Activated CD8-positive, alpha-beta memory T cell treated with anti-CD3 and anti-CD28 coated beads for 36 hours (primary cell): ENCODE results near the gene PHF21B. TPM values are rescaled to one million over a fixed set of nuclear protein-coding genes. Genes with fewer than 3 reads are reported as not detected.

Source experiments
- CTCF ChIA-PET: fragments of 350-600 bp; sonication (Branson Sonifier 250); formaldehyde crosslinking; loops from one replicate; lab custom pipeline; 2021; ENCODE audit warnings: antibody characterized with exemption; lab: Charles Lee
- POLR2A ChIA-PET: fragments of 350-600 bp; sonication (Branson Sonifier 250); formaldehyde crosslinking; loops from one replicate; lab custom pipeline; 2021; ENCODE audit warnings: antibody characterized with exemption; lab: Charles Lee
- total RNA-seq, 2 experiments: library from RNA; stranded (reverse); gene quantifications; one replicate each; pipeline ENCODE4 v1.2.3, GENCODE V29; 2021

The PHF21B gene
- total RNA-seq, 2 experiments from 2014 or later = 0.53 TPM; not detected in 1

DNA sequence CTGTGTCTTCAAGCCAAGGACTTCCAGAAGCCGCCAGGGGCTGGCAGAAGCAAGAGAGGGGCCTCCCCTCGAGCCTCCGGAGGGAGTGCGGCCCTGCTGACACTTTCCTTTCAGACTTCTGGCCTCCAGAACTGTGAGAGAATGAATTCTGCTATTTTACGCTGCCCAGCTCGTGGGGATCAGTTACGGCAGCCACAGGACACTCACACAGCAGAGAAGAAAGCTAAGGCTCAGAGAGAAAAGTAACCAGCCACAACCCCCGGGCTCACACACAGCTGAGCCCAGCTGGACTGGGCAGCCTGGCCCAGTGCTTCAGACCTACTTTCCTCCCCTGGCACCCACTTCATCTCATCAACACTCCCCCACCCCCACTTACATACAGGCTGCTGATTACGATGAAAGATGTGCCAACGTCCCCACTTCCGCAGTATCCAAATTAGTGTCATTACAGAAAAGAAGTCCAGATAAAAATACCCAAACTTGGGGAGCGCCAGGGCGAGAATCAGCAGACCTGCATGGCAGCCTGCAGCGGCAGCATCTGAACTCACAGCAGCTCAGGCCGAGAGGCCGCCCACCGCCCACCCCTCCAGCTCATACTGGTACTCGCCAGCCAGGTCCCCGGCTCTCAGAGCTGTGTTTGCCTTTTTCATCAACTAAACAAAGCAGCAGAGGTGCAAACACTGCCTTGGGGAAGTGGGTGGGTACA lies 15.3 kb downstream of the PHF21B start:
- POLR2A ChIA-PET = no interaction called here
- CTCF ChIA-PET = no interaction called here

DNA sequence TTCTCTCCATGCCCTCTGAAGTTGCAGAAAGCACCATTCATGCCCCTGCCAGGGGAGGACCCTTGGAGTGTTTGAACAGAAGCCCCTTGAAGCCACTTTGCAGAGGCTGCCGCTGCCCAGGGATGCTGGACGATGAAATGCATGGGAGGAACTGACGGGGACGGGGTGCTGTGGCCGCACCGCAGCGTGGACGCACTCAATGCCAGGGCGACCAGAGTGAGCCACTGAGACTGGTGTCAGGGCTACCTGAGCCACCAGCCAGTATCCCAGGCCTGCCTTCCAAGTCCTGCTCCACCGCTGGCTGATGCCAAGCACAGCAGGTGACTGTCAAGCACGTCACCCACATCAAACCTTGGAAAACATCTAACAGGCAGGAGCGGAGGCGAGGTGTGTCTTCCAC lies 17.6 kb downstream of the PHF21B start:
- CTCF ChIA-PET = no interaction called here
- POLR2A ChIA-PET = no interaction called here

DNA sequence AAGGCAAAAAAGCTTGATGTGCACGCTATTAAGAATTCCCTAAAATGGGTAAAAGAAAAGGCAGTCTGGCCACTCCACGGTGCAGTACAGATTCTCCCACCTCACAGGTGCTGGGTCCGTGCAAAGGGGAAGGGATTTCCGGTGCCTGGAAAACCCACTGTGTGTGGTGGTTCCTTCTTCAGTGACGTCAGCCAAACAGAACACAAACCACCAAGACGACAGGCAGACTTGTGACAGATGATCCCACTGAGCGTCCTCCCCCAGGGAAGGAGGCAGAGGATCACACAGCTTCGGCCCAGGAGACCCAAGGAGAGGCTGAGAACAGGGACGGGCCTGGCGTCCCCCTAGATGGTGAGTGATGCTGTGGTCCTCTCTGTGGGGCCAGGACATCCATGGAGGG lies 18.6 kb downstream of the PHF21B start:
- ChIA-PET POLR2A (no interaction called here), CTCF (no interaction called here)

GRCh38 chr22:44990810-44991209 lies 19.0 kb downstream of the PHF21B start:
- ChIA-PET POLR2A (no interaction called here), CTCF (no interaction called here)

DNA sequence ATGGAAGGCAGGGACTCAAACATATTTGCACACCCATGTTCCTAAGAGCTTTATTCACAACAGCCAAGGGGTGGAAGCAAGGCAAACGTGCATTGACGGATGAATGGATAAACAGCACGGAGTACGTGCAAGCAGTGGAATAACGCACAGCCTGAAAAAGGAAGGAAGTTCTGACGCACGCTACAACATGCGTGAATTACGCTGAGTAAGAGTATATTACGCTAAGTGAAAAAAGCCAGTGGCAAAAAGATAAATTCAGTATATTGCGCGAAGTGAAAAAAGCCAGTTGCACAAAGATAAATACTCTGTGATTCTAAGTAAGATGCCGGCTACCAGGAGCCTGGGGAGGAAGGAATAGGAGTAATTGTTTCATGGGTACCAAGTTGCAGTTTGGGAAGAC lies 19.5 kb downstream of the PHF21B start:
- ChIA-PET POLR2A (no interaction called here), CTCF (no interaction called here)

DNA sequence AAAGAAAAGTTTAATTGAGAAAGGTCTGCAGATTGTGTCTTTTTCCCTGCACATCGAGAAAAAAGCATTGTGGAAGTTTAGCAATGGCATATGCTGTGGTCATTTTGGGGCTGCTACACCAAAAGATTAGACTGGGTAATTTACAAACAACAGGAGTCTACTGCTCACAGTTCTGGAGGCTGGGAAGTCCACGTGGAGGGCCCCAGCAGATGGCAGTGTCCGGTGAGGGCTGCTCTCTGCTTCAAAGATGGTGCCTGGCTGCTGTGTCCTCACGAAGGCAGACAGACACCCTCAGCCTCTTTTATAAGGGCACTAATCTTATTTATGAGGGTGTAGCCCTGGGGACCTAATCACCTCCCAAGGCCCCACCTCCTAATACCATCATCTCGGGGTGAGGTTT lies 21.1 kb downstream of the PHF21B start:
- POLR2A ChIA-PET = no interaction called here
- CTCF ChIA-PET = no interaction called here

DNA sequence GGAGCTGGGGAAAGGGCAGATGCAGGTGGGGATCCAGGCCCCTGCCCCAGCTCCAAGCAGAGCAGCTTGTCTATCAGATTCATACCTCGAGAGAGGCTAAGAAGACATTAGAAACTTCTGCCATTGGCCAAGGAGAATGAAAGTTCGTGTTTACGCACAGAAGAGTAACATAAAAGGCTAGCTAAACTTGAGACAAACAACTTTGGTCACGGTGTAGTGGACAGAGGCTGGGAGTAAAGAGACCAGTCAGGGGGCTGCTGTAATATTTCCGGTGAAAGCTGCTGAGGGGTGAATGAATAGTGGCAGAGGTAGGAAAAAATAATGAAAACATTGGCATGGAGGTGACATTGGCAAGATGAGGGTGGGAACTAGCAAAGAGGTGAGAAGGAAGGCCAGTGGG lies 22.9 kb downstream of the PHF21B start:
- CTCF ChIA-PET = interaction anchor here (0.6 kb wide), 1 partner anchor 117 kb away, joined by 3 read pairs; no protein-coding TSS in a partner anchor
- POLR2A ChIA-PET = no interaction called here

GRCh38 chr22:44985906-44986527 lies 23.8 kb downstream of the PHF21B start:
- CTCF ChIA-PET = no interaction called here
- POLR2A ChIA-PET = no interaction called here

DNA sequence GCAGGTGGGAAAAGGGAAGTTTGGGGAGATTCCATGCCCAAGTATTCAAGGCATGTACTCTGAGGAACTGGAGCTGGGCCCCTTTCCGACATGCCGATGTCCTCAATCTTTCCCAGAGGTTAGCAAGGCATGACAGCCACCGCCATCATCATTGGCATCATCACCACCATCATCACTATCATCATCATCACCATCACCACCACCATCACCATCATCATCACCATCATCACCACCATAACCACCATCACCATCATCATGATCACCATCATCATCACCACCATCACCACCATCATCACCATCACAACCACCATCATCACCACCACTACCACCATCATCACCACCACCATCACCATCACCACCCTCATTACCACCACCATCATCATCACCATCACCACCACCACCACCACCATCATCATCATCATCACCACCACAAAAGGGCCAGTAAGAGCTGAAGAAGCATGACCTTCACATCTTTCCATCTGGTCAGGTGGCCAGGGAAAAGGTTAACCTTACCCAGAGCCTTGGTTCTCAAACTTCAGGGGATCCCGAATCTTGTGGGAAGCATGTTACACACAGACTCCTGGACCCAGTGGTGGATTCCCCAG lies 25.8 kb downstream of the PHF21B start:
- ChIA-PET POLR2A (no interaction called here), CTCF (no interaction called here)

DNA sequence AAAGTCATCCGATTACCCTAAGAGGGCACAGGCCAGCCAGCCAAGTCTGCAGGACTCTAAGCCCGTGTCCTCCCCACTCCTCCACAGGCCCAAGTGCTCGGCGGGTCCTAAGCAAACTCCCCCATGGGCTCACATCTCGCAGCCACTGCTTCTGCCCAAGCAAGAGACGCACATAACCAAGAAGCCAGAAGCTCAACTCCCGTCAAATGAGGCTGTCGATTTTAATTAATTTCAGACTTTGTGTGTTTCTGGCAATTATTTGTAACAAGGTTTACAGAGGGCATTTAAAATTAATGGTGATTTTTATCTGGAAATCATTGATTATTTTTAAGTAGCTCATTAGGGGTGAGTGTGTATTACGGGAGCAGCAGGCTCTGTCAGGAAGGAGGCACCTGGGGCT lies 27.4 kb downstream of the PHF21B start:
- POLR2A ChIA-PET = no interaction called here
- CTCF ChIA-PET = no interaction called here

DNA sequence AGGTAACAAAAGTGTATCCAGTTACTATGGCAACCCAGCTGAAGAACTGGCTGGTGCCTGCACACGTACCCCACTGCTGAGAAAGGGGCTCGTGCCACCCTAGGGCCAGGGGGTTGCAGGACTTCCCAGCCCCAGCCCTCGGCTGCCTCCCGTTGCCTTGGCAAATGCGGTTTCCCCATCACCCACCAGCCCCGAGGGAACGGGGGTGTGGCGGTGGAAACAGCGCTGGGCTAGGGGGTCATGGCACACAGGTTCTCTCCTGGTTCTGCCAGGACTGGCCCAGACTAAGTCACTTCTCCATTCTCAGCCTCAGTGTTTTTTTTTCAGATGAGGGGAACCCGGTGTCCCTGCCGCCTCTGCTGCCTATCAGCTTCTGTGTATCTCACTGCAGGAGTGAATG lies 27.9 kb downstream of the PHF21B start:
- ChIA-PET POLR2A (no interaction called here), CTCF (no interaction called here)

DNA sequence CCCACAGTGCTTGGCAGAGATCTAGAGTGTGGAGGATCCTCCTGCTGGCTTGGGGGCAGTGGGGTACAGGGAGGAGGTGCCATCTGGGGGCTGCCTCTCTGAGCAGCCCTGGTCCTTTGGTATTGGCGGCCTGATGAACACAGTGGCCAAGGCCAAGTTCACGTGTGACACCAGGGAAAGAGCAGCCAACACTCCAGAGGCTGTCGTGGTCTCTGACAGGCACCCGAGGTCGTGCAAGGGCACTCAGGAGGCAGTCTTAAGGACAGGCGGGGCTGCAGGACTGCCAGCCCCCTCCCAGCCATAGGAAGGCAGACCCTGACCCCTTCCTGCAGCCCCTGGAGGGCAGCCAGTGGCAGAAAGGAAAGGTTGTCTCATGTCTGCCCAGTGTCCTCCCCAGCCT lies 30.7 kb downstream of the PHF21B start:
- CTCF ChIA-PET = no interaction called here

DNA sequence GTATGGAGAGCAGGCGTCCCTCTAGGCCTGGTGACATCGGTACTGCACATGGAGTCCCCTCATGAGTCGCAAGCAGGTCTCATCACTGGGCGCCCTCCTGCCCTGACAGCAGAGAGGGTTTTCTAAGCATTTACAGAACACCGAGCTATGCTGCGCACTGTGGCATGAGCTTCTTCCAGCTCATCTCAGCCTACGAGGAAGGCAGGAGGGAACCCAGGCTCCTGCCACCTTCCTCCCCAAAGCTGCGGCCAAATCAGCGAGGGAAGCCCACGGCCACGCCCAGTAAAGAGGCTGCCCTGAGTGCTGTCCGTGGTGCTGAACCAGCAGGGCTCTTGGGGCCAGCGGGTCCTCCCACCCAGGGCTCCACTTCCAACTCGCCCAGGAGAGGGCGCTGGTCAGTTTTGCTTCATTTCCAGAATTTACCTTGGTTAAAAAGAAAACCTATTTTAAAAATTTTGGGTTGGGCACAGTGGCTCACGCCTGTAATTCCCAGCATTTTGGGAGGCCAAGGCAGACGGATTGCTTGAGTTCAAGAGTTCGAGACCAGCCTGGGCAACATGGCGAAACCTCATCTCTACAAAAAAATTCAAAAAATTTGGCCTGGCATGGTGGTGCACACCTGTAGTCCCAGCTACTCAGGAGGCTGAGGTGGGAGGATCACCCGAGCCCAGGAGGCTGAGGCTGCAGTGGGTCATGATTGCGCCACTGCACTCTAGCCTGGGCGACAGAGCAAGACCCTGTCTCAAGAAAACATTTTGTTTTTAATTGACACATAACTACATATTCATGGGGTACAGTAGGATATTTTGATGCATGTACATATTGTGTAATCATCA lies 34.2 kb downstream of the PHF21B start:
- ChIA-PET POLR2A (no interaction called here), CTCF (interaction anchor here (0.9 kb wide), 1 partner anchor 105 kb away, joined by 3 read pairs; no protein-coding TSS in a partner anchor)

More for the DNA sequence above, 30.7 kb downstream of the PHF21B start:
- POLR2A ChIA-PET = no interaction called here

GRCh38 chr22:44974454-44974853 lies 35.4 kb downstream of the PHF21B start:
- CTCF ChIA-PET = no interaction called here
- POLR2A ChIA-PET = no interaction called here

DNA sequence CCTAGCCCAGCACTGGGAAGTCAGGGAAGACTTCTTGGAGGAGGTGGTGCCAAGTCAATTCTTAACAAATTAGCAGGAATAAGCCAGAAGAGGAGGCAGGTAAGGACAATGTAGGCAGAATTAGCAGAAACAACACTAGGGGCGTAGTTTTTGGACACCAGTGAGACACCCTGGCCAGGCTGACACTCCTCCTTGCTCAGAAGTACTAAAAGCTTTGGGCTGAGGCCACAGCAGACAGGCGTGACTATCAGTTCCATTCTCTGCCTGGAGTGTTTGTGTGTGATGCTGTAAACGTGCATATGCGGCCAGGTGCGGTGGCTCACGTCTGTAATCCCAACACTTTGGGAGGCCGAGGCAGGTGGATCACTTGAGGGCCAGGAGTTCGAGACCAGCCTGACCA lies 36.0 kb downstream of the PHF21B start:
- CTCF ChIA-PET = no interaction called here
- POLR2A ChIA-PET = no interaction called here

GRCh38 chr22:44972363-44973083 lies 37.3 kb downstream of the PHF21B start:
- CTCF ChIA-PET = no interaction called here

DNA sequence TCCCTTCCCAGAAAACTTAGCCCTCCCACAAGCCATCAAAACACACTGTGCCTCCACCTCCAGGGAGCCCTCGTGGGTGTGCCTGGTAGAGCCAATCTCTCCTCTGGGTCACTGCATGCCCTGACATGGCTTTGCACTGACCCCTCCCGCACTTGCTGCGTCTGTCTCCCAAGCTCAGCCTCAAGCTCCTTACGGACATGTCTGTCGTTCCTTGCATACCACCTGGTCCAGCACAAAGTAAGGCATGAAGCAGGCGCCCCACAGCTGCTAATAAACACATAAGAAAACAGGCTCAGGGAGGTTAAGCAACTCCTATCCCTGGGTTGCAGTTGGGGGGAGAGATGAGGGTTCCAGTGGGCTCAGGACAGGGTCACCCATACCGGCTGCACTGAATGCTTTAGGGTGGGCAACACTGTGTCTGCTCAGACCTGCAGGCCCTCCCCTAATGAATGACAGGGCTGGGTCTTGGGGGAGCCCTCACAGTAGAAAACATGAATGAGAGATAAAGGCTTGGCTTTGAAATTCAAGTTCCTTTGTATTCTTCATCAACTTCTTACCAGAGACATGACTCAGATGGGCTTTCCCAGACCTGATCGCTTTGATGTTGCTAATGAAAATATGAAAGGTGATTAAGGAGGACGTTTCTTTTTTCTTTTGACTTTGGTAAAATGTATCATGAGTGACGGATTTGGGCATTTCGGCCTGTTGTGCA lies 38.0 kb downstream of the PHF21B start:
- CTCF ChIA-PET = no interaction called here

More at GRCh38 chr22:44972363-44973083, 37.3 kb downstream of the PHF21B start:
- POLR2A ChIA-PET = interaction anchor here (0.5 kb wide), 1 partner anchor 1161 kb away, joined by 3 read pairs; the partner anchor contains the start of gene EFCAB6

GRCh38 chr22:44970291-44970690 lies 39.5 kb downstream of the PHF21B start:
- ChIA-PET POLR2A (no interaction called here), CTCF (interaction anchor here (0.8 kb wide), 1 partner anchor 146 kb away, joined by 3 read pairs; no protein-coding TSS in a partner anchor)

More for the DNA sequence above, 38.0 kb downstream of the PHF21B start:
- POLR2A ChIA-PET = no interaction called here

DNA sequence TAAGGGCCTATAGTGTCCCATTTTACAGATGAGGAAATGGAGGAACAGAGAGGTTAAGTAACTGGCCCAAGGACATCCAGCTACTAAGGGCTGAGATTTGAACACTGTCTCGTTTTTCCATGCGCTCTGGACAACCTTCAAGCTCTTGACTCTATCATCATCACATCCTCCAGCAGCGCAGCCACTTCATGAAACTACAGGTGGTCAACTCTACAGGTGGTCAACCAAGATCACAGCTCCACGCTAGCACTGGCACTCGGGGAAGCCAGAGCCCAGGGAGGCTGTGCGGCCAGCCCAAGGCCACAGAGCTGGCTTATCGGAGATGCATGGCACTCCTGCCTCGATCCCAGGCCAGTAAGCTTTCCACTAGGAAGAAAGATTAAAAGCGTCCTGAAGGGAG lies 40.0 kb downstream of the PHF21B start:
- POLR2A ChIA-PET = no interaction called here
- CTCF ChIA-PET = no interaction called here
